Activated B cell treated with CpG ODN at 0.5 μM for 24 hours (primary cell): ENCODE measurements around the gene SYS1. TPM values are rescaled to one million over a fixed set of nuclear protein-coding genes. Genes with fewer than 3 reads are reported as not detected.

Source experiments
- ATAC-seq: fragments of 200-7000 bp; cut with Tn5 transposase; one replicate; pipeline ENCODE4 v1.10.0; 2021; ENCODE audit warnings: low read depth, mild to moderate bottlenecking, moderate library complexity
- CTCF ChIA-PET: fragments of 350-600 bp; sonication (Branson Sonifier 250); formaldehyde crosslinking; loops from one replicate; lab custom pipeline; 2021; ENCODE audit warnings: antibody characterized with exemption; lab: Charles Lee
- POLR2A ChIA-PET: fragments of 350-600 bp; sonication (Branson Sonifier 250); formaldehyde crosslinking; loops from one replicate; lab custom pipeline; 2021; ENCODE audit warnings: antibody characterized with exemption; lab: Charles Lee
- DNase-seq: peaks from one replicate; pipeline ENCODE4 v3.0.0; 2022
- H3K27ac Mint-ChIP-seq: one replicate; pipeline ENCODE4 v1.8.0; 2020; ENCODE audit warnings: mixed read lengths
- H3K27me3 Mint-ChIP-seq: one replicate; pipeline ENCODE4 v1.8.0; 2021; ENCODE audit warnings: mixed read lengths
- H3K36me3 Mint-ChIP-seq: one replicate; pipeline ENCODE4 v1.8.0; 2021; ENCODE audit warnings: low read depth, mixed read lengths
- H3K4me1 Mint-ChIP-seq: one replicate; pipeline ENCODE4 v1.8.0; 2021; ENCODE audit warnings: mixed read lengths
- H3K4me3 Mint-ChIP-seq: one replicate; pipeline ENCODE4 v1.8.0; 2020; ENCODE audit warnings: mild to moderate bottlenecking, mixed read lengths
- H3K9me3 Mint-ChIP-seq: one replicate; pipeline ENCODE4 v1.8.0; 2020; ENCODE audit warnings: mixed read lengths
- intact Hi-C: fragments of 100-400 bp; cut with micrococcal nuclease; formaldehyde crosslinking; loops from one replicate; pipeline ENCODE4 v1.15.1; 2024
- total RNA-seq: library from RNA; stranded (reverse); gene quantifications from 2 replicates; pipeline ENCODE4 v1.2.3, GENCODE V29; 2022
- TF ChIP-seq, protein P1 (sequence below): fragments of 200-600 bp; IDR thresholded peaks from one replicate; pipeline ENCODE4 v1.8.0; 2022; ENCODE audit warnings: antibody characterized with exemption, mild to moderate bottlenecking

The SYS1 gene
- total RNA-seq, 1 donor from 2014 or later = 35.2 TPM

DNA sequence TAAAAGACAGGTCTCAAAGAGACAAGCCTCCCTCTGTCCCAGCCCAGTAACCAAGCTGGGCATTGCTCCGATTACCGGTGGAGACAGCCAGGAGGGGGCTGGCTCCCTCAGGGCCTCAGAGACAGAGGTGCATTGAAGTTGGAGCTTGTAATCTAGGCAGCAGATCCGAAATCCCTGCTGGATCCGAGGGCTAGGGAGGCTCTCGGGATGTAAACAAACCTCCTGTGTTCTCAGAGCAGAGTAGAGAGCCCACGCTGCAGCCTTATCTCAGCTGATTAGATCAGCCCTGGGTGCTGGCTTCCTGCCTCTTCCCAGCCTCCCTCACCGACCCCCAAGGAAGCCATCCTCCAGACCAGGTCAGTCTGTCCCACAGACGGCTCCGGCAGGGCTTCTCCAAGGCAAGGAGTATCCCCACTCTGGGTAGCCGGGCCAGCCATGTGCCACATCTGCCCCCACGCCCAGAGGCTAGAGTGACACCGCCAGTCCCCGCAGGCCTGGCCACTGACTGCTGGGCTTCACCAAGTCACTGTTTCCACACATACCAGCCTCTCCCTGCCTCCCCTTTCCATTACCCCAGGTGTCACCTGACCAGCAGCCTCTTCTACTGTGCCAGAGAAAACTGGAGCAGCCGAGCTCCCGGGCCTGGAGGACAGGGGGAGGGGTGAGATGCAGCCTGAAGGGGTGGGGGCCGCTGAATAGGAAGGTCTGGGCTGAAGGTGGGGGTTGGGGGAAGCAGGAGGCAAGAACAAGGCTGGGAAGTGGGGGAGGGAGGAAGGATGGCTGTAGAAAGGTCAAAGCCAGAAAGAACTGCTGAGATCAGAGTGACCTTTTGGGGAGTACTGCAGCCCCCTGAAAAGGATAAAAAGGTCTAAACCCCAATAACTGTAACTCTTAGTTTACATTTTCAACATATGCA, 20.8 kb upstream of the SYS1 start:
- CTCF ChIA-PET = no interaction called here
- POLR2A ChIA-PET = no interaction called here
- H3K4me3 Mint-ChIP-seq = no peak overlapping the region
- TF ChIP-seq, protein P1, sequence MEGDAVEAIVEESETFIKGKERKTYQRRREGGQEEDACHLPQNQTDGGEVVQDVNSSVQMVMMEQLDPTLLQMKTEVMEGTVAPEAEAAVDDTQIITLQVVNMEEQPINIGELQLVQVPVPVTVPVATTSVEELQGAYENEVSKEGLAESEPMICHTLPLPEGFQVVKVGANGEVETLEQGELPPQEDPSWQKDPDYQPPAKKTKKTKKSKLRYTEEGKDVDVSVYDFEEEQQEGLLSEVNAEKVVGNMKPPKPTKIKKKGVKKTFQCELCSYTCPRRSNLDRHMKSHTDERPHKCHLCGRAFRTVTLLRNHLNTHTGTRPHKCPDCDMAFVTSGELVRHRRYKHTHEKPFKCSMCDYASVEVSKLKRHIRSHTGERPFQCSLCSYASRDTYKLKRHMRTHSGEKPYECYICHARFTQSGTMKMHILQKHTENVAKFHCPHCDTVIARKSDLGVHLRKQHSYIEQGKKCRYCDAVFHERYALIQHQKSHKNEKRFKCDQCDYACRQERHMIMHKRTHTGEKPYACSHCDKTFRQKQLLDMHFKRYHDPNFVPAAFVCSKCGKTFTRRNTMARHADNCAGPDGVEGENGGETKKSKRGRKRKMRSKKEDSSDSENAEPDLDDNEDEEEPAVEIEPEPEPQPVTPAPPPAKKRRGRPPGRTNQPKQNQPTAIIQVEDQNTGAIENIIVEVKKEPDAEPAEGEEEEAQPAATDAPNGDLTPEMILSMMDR = no peak
- H3K36me3 Mint-ChIP-seq = no peaks in the 10 kb centered on the region
- H3K27ac Mint-ChIP-seq = no peak overlapping the region
- H3K9me3 Mint-ChIP-seq = no peaks in the 10 kb centered on the region
- peaks cover 16% of the 10 kb centered on the region for H3K27me3 Mint-ChIP-seq
- intact Hi-C loops = no loop called here
- ATAC-seq (no peak), DNase-seq (no peak)
- H3K4me1 Mint-ChIP-seq = no peaks in the 10 kb centered on the region

DNA sequence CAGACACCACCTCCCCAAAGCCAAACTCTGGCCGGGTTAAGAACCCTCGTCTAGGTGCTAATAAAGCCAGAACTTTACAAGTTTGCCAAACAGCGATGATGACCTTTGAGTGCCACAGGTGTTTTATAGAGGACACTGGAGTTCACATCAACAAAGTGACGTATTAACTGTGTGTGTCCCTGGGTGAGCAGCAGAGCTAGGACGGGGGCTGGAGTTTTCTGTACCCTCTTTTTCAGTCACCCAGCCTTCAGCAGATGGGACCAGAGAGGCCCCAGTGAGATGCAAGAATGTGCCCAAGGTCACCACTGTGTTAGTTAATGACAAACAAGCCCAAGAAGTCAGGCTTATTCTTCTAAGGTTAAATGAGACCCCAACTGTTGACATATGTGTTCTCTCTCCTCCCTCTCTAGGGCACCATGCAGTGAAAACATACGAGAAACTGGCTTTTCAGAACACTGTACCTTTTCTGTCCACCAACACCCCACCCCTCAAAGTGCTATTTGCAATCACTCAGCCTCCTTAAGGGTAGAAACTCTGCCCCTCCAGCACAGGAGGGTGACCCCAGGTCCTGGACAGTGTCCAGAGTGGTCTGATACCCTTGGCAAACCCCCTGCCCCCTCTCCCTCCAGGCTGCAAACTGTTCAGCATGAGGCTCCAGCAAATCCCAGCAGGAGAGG, 20.0 kb upstream of the SYS1 start:
- no peak for ATAC-seq
- DNase-seq = no peak
- TF ChIP-seq, protein P1 = no peak
- peaks cover 22% of the 10 kb centered on the region for H3K27me3 Mint-ChIP-seq
- no peaks in the 10 kb centered on the region for H3K9me3 Mint-ChIP-seq
- H3K27ac Mint-ChIP-seq = no peak overlapping the region
- H3K36me3 Mint-ChIP-seq = no peaks in the 10 kb centered on the region
- no peak overlapping the region for H3K4me3 Mint-ChIP-seq
- H3K4me1 Mint-ChIP-seq = peaks cover 6% of the 10 kb centered on the region
- POLR2A ChIA-PET = no interaction called here
- CTCF ChIA-PET = no interaction called here
- intact Hi-C loops = no loop called here

DNA sequence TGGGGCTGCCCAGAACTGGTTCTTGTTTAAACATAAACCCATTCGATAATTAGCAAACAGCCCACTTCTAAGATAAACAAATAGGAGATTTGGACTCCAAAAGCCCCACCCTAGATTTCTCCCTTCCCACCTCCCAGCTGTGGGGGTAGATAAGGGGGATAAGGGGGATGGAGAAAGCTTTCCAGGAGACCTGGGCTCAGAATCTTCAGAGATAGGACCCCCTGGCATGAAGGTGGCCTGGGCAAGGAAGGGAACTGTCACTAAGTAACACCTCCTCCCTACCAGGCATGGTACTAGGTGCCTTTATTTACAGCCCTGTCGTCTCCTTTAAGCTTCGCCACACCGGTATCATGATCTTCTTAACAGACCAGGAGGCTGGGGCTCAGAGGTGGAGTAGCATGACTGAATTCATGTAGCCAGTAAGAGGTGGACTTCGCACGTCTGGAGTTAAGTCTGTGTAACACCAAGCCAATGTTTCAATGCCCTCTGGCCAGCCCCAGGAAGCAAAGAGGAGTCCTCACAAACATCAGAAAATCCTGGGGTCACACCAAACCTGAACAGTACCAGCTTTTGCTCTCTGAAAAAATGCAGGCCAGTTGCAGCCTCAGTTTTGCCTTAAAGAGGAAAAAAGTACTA, 19.3 kb upstream of the SYS1 start:
- Mint-ChIP-seq H3K4me1 (peaks cover 10% of the 10 kb centered on the region), H3K9me3 (no peaks in the 10 kb centered on the region), H3K27me3 (peaks cover 22% of the 10 kb centered on the region), H3K27ac (no peak overlapping the region), H3K36me3 (no peaks in the 10 kb centered on the region), H3K4me3 (no peak overlapping the region)
- no peak for ATAC-seq
- DNase-seq = no peak
- ChIA-PET CTCF (no interaction called here), POLR2A (no interaction called here)
- TF ChIP-seq, protein P1 = no peak
- intact Hi-C loops = no loop called here

DNA sequence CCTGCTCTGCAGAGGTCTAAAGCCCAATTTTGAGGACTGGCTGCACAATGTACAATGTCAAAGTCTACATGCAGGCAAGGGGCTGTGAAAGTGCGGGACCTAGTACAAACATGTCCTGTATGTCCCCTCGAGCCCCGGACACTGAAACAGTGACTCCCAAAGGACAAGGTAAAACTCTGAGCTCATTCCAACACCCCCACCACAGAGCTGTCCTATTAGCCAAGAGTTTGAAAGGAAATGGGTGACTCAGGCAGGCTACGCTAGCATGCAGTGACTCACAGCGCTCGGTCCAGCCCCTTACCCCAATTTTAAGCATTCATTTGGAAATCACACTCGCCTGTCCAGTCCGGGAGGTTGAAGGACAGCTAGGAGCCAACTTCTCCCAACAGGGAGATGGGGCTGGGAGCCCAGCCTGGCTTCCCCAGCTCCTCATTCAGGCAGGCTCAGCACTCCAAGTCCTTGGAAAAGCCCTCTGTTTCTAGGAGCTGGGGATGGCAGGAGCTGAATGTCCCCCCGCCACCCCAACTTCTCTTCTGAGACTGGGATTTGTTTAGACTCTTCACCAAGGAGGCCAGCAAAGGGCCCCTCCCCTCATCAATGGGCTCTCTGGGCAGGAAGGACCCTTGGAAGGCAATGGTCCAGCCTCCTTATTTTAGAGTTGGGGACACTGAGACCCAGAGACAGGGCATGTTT, 18.6 kb upstream of the SYS1 start:
- no peak for DNase-seq
- Mint-ChIP-seq H3K36me3 (no peaks in the 10 kb centered on the region), H3K4me1 (peaks cover 11% of the 10 kb centered on the region), H3K27me3 (peaks cover 22% of the 10 kb centered on the region), H3K9me3 (no peaks in the 10 kb centered on the region), H3K27ac (no peak overlapping the region), H3K4me3 (no peak overlapping the region)
- intact Hi-C loops = no loop called here
- POLR2A ChIA-PET = no interaction called here
- CTCF ChIA-PET = no interaction called here
- no peak for ATAC-seq
- TF ChIP-seq, protein P1 = no peak
